SW 1271 (cell line): ENCODE data around the gene IL1RAPL1.

Source experiments
- DNase-seq, 2 experiments: peaks; one replicate each; lab custom pipeline; 2025; lab: John Stamatoyannopoulos, UW

The IL1RAPL1 gene

GRCh38 chrX:29788991-29789699 is 1201.9 kb downstream of the IL1RAPL1 start:
- no peak for DNase-seq

GRCh38 chrX:29792335-29792734 is 1205.1 kb downstream of the IL1RAPL1 start:
- DNase-seq = no peak

DNA sequence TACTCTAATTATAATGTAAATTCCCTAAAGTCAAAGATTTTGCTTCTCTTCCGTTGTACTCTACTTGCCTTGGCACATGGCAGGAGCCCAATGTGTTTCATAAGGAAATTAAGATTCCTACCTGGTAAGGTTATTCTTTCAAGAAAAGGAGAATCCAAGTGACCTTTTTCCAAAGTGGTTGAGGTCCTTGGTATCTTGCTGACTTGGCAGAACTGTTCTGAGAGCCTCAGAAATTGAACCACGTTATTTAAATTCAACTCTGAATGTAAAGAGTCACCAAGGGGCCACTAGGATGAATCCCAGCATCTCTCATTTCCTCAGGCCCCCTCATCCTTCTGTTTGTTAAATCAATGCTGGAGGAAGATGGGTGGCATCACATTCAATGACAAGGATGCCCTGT is 1209.9 kb downstream of the IL1RAPL1 start:
- DNase-seq = no peak

GRCh38 chrX:29798469-29798868 is 1211.2 kb downstream of the IL1RAPL1 start:
- no peak for DNase-seq

DNA sequence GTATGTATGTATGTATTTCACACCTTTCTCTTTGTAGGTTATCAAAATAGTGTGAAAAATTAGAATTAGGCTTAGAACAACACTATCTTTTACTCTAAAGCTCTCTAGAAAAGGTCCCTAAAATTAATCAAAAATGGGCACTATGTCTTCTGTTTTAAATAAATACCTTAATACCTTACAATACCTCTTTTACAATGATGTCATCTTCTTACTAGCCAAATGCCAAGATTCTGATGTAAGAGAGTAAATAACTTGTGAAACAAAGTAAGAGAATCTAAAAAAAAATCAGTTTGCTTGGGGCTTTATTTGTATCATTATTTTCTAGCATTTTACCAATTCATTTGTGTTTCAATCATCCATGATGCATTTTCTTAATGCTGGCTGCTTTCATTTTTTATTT is 1225.9 kb downstream of the IL1RAPL1 start:
- no peak for DNase-seq

DNA sequence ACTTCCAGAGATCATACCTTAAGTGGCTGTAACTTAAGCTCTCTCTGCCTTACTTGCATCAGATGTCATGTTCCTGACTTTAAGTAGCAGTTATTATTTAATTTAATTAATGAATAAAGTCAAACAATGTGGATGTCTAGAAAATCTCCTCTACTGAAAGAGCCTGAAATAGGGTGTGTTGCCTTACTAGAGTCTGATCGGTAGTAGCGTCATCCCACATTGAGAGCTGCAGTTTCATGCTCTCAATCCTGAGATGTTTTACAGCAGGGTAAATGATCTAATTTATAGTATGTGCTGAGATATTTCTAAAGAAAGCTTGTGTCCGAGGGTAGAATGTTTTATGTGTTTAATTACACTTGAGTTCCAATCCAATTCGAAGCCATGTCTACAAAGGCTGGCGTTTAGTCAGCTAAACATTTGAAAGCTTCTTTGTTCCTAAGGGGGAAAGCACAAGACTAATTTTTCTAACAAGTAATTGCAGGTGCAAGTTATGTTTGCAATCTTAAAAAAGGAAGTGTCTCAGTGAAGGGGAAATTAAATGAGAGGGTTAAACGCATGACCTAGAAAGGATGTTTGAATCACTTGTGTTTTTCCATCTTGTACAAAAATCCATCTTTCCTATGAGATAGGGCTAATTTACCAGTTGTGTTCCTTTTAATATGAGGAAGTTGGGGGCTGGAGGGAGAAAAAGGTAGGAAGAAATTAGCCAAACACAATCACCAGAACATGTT is 1237.1 kb downstream of the IL1RAPL1 start:
- no peak for DNase-seq

DNA sequence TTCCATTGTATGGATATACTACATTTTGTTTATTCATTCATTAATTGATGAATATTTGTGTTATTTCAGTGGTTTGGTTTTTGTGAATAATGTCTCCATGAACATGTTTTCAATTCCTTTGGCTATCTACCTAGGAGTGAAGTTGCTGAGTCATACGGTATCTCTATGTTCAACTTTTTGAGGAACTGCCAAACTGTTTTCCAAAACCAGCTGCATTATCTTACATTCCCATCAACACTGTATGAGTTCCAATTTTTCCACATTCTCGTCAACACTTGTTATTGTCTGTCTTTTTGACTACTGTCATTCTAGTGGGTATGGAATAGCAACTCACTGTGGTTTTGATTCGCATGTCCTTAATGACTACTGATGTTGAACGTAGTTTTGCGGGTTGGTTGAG is 1239.5 kb downstream of the IL1RAPL1 start:
- no peak for DNase-seq

DNA sequence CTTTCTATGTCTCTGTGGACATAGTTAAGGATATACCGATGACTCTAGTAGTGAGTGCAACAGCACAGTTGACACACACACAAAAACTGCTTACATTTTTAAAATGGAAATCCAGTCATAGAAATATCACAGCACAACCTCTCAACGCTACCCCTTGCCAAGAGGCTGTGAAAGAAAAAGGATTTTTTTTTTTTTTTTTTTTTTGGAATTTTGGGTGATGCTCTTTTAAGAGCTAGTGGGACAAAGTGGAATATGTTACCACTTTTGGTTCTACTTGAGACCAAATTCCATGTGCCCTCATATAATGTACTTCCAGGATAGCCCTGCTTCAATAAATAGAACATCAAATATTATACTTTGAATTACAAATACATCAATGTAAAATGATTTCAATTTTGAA is 1247.1 kb downstream of the IL1RAPL1 start:
- DNase-seq = no peak

- DNase-seq = no peak
Measured at GRCh38 chrX:29834764-29835163, 1247.5 kb downstream of the IL1RAPL1 start.

DNA sequence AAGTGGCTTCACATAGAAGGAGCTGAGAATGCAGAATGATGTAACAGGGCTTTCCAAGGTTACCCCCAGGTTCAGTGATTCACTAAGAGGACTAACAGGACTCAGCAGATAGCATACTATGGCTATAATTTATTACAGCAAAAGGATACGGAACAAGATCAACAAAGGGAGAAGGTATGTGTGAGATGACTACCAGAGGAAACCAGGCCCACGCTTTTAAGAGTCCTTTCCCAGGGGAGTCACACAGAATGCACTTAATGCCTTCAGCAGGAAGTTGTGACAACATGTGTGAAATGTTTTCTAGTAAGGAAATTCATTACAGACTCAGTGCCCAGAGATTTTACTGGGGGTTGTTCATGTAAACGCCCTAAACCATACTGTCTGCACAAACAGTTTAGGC is 1254.5 kb downstream of the IL1RAPL1 start:
- DNase-seq = no peak

DNA sequence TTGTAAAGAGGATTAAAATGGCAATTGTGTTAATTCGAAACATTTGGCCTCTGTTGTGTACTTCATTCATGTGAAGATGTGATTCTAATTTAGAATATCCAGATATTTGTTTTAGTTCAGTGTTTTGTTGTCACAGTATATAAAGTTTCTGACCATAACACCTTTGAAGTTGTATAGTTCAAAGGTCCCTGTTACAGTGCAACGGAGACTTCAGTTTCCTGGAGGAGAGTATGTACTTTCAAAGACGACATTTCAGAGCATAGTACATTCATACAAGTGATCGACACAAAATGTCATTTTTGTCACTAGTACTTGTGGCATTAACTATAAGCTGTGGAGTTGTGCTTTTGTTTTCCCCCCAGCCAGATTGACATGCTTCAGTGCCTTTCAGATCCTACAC is 1255.3 kb downstream of the IL1RAPL1 start:
- no peak for DNase-seq

GRCh38 chrX:29851857-29852605 is 1264.8 kb downstream of the IL1RAPL1 start:
- DNase-seq = no peak

DNA sequence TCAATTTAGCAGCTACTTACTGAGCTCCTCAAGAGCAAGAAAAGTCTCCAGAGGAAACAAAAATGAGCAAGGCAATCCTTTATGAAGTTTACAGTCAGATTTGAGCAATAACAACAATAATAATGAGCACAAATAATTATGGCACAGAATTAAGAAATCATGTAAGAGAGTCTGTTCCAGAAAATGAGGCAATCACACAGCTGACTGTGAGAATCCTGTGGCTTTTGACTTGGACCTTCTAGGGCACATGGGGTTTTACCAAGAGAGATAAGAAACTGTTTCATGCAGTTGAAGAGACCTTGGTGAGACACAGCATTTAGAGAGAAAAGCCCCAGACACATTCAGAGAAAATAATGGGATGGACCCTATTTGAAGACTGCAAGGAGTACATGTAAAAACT is 1265.5 kb downstream of the IL1RAPL1 start:
- no peak for DNase-seq

- DNase-seq = no peak
Measured at GRCh38 chrX:29858714-29859113, 1271.5 kb downstream of the IL1RAPL1 start.

DNA sequence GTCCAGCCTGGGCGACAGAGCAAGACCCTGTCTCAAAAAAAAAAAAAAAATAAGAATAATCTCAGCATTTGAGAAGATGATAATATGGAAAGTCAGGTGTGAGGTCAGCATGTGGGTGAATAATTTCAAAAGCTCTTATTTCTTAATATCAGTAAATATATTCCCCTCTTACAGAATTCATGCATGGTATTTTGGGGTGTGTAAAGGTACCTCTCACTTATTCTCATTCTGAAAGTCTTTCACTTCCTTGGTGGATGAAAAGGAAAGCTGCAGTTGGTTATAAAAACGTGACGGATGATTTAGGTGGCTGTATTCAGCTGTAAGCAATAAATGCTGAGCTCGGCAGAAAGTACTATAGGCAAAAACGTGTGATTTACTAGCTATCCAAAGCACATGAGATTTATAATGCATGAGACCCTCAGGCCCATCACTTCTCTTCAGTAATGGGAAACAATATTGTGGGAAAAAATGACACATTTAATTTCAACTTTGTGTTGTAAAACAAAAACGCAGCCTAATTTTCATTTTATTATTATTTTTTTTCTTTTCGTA is 1275.0 kb downstream of the IL1RAPL1 start:
- no peak for DNase-seq

GRCh38 chrX:29867971-29868370 is 1280.7 kb downstream of the IL1RAPL1 start:
- no peak for DNase-seq

DNA sequence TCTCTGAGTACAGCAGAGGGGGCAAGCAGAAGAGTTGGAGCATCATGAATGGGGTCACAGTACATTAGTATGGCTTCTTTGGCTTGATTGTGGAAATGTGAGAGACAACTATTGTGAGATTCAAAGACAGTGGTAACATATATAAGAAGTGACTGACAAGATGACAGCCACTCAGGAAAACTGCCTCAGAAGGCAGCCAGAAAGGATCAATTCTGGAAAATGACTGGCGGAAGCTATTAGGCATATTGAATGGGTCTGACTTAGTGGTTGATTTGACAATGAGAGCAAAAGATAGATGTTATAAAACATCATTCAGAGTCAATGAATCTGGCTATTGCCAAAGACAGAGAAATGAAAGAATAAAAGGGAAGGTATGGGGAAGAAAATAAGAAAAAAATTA is 1282.6 kb downstream of the IL1RAPL1 start:
- DNase-seq = no peak

- DNase-seq = no peak
Measured at GRCh38 chrX:29870608-29871007, 1283.4 kb downstream of the IL1RAPL1 start.

- DNase-seq = no peak
Measured at GRCh38 chrX:29872831-29873230, 1285.6 kb downstream of the IL1RAPL1 start.

DNA sequence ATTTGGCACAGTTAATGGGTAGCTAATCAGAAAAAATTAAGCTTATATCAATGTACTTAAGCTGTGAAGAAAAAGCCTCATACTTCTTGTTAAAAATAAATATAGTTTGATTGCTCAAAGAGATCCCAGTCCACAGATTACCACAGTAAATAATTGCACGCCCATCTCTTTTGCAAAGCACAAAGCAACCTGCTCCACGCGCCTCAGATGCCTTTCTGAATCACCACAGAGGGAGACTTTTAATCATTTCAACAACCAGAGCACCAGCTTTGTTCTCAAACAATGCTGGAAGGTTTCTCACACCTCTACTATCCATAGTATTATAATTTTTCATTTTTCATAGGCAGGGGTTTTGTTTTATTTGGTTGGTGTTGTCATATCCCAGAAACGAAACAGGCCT is 1289.5 kb downstream of the IL1RAPL1 start:
- DNase-seq = no peak

DNA sequence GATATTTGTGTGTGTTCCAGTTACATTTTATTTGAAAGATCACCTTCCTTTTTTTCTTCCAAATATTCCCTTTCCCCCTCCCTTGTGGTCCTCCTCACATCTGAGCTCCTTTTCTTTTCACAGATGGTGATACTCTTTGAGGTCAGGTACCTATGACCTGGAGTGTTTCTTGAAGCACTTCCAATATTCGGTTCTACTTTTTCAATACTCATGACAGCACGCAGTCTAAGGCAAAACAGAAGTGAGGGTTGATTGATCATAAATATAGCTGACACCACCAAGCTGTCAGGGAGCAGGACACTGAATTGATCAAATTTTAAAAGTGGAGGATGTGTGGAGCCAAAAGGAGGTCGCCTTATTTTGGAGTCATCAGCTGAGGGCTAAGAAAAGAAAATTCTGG is 1293.7 kb downstream of the IL1RAPL1 start:
- DNase-seq = no peak

GRCh38 chrX:29890004-29890403 is 1302.8 kb downstream of the IL1RAPL1 start:
- no peak for DNase-seq
